Effector memory CD8-positive, alpha-beta T cell (primary cell): ENCODE measurements around the gene NOP14.

Experiments used
- ATAC-seq: fragments of 150-1000 bp; cut with Tn5 transposase; replicated peaks from 2 replicates; pipeline ENCODE4 v1.10.0; 2021; ENCODE audit warnings: mild to moderate bottlenecking, moderate library complexity
- DNase-seq, 3 experiments: peaks; one replicate each; pipeline ENCODE4 v3.0.0; 2021
- H3K27ac Mint-ChIP-seq, 2 donors: one replicate each; pipeline ENCODE4 v1.8.0; 2022; ENCODE audit warnings: mild to moderate bottlenecking in 2 of 2, mixed read lengths in 2 of 2, moderate library complexity in 2 of 2
- H3K27me3 Mint-ChIP-seq, 2 donors: one replicate each; pipeline ENCODE4 v1.8.0; 2022; ENCODE audit warnings: mixed read lengths in 2 of 2
- H3K36me3 Mint-ChIP-seq: one replicate; pipeline ENCODE4 v1.8.0; 2022; ENCODE audit warnings: mild to moderate bottlenecking, moderate library complexity, mixed read lengths; ENCODE audit not compliant: insufficient read depth
- H3K4me1 Mint-ChIP-seq, 2 donors: one replicate each; pipeline ENCODE4 v1.8.0; 2022; ENCODE audit warnings: low read depth in 2 of 2, mixed read lengths in 2 of 2
- H3K4me3 Mint-ChIP-seq, 2 donors: one replicate each; pipeline ENCODE4 v1.8.0; 2022; ENCODE audit warnings: mild to moderate bottlenecking in 2 of 2, mixed read lengths in 2 of 2, moderate library complexity in 2 of 2
- H3K9me3 Mint-ChIP-seq, 2 donors: one replicate each; pipeline ENCODE4 v1.8.0; 2022; ENCODE audit warnings: mixed read lengths in 2 of 2

Gene NOP14

DNA sequence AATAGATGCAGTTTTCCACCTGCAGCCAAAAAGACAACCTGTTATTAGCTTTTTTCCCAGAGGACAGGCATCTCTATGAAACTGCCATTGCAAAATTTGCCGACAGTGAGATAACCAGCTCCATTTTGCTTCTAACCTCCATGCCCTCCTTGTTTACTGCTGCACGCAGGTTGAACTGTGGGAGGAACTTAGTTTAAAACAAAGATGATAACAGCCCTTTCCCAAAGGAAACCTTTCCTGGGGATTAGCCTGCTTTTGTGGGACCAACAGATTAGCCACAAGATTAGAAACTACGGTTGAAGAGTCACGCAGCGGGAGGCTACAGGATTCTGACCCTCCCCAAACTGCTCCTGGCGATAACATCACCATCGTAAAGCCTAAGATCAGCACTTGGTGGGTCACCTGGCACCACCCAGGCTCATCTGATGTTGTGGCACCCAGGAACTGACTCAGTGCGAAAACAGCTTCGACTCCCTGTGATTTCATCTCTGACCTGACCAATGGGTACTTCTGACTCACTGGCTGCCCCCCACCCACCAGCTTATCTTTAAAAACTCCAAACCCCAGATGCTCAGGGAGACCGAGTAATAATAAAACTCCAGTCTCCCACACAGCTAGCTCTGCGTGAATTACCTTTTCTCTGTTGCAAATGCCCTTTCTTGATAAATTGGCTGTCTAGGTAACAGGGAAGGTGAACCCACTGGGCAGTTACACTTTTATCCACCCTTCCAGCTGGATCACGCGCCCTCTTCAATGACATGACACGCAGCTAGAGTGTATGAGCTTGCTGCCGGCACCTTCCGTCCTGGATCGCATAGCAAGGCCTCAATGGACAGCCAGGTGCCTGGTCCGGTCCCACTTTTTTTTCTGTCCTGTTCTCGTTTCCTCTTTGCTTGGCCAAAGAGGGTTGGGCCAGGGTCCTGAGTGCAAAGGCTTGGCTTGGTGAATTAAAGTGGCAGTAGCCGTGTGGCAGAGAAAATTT, 27.2 kb downstream of the NOP14 start:
- Mint-ChIP-seq H3K36me3 (peaks cover 80% of the 10 kb centered on the region), H3K4me3 (peak overlapping the region; percentile 83 to 85), H3K27ac (peak overlapping the region; percentile 92 to 96), H3K4me1 (peaks cover 47 to 49% of the 10 kb centered on the region in 2 donors), H3K27me3 (no peaks in the 10 kb centered on the region), H3K9me3 (no peaks in the 10 kb centered on the region)
- DNase-seq (peak; percentile 59 to 68 (median 65)), ATAC-seq (peak; percentile 57)

DNA sequence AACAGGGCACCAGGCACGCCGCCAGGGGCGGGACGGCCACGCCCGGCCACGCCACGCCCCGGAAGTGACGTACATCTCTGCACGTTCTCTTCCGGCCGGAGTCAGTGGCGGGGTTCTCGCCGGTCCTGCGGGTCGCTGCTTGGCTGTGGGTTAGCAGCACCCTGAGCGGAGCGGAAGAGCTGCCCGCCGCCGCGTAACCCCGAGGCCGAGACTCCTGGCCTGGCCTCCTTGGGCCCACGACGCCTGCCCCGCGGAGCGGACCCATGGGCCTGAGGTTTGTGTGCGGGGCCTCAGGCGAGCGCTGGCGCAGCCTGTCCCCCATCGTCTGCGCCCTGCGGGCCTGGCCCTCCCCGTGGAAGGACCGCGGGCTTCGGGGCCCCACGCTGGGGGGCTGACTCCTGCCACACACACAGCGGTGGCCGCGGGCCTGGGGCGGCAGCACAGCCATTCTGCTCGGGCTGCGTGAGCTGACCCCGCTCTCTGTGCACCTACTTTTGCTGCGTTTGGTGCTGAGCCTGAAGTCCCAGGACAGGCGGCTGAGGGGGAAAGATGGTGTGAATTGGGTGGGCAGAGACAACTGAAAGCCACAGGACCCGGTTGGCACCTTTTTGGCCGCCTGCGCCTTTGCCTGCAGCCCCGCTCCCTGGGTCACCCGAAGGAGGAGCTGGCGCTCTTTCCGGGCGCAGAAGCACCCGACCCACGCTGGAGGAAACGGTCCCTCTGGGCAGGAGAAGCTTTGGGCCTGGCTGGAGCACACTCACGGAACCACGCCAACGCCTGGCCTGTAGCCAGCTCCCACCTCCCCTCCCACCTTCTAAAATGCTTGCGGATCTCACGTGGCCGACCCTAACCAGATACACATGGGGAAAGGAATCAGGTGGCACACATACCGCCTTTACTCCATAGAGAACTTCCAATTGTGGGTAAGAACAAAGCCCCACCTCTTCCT, 28.1 kb downstream of the NOP14 start:
- DNase-seq (peak; percentile 96 to 97 (median 97)), ATAC-seq (peak; percentile 64)
- Mint-ChIP-seq H3K36me3 (peaks cover 79% of the 10 kb centered on the region), H3K27me3 (no peaks in the 10 kb centered on the region), H3K4me3 (peak overlapping the region; percentile 83 to 85), H3K4me1 (peaks cover 43 to 48% of the 10 kb centered on the region in 2 donors), H3K27ac (peak overlapping the region; percentile 92 to 96), H3K9me3 (no peaks in the 10 kb centered on the region)

DNA sequence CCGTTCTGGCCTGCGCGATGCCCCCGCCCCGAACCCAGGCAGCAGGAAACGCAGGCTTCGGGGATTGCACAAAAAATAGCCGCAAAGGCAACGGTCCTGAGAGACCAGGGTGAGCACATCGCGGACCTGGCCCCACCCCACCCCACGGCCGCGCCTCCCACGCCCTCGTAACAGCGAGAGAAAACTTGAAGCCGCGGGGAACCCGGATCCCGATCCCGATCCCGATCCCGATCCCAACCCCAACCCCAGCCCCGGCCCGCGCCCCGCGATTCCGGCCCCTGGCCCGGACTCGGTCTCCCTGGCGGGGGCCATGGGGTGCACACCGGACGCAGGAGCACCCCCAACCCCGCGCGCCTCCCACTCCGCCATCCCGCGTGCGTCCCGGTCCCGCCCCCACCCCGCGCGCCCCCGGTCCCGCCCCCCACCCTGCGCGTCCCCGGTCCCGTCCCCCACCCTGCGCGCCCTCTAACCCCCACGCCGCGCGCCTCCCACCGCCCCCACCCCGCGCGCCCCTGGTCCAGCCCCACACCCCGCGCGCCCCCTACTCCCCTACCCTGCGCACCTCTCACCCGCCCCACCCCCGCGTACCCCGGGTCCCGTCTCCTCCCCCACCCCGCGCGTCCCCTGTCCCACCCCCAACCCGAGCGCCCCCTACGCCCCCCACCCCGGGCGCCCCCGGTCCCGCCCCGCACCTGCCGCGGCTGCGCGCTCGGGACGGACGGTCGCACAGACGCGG, 29.0 kb downstream of the NOP14 start:
- ATAC-seq = peak; percentile 14
- H3K27me3 Mint-ChIP-seq = no peaks in the 10 kb centered on the region
- peak overlapping the region; percentile 95 to 96 for H3K27ac Mint-ChIP-seq
- peaks cover 77% of the 10 kb centered on the region for H3K36me3 Mint-ChIP-seq
- DNase-seq = peak; percentile 33 to 43 (median 41)
- H3K4me1 Mint-ChIP-seq = peaks cover 43 to 45% of the 10 kb centered on the region in 2 donors
- no peaks in the 10 kb centered on the region for H3K9me3 Mint-ChIP-seq
- peak overlapping the region; percentile 85 to 92 for H3K4me3 Mint-ChIP-seq

DNA sequence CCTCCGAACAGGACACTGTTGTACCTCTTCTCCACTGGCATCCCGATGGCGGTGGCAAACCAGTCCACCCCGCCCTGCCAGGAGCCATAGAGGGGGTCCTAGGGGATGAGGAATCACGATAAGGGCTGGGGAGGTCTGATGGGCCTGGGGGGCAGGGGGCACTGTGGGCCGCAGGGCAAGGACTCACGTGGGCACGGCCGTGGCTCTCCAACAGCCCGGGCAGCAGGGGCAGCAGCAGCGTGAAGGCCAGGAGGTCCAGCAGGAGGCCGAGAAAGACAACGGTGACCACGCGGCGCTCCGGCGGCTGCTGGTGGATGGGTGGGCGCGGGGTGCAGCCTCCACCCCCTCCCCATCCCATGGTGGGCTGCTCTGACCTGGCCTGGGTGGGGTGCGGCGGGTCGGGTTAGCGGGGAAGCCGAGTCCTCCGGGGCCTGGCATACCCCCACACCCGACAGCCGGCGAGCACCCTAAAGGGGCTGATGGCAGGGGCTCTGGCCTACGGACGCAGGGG, 29.6 kb downstream of the NOP14 start:
- peaks cover 43% of the 10 kb centered on the region in 2 donors for H3K4me1 Mint-ChIP-seq
- peaks cover 76% of the 10 kb centered on the region for H3K36me3 Mint-ChIP-seq
- no peak for ATAC-seq
- H3K9me3 Mint-ChIP-seq = no peaks in the 10 kb centered on the region
- no peaks in the 10 kb centered on the region for H3K27me3 Mint-ChIP-seq
- peak overlapping the region; percentile 85 to 92 for H3K4me3 Mint-ChIP-seq
- no peak for DNase-seq
- H3K27ac Mint-ChIP-seq = peak overlapping the region; percentile 91 to 95

DNA sequence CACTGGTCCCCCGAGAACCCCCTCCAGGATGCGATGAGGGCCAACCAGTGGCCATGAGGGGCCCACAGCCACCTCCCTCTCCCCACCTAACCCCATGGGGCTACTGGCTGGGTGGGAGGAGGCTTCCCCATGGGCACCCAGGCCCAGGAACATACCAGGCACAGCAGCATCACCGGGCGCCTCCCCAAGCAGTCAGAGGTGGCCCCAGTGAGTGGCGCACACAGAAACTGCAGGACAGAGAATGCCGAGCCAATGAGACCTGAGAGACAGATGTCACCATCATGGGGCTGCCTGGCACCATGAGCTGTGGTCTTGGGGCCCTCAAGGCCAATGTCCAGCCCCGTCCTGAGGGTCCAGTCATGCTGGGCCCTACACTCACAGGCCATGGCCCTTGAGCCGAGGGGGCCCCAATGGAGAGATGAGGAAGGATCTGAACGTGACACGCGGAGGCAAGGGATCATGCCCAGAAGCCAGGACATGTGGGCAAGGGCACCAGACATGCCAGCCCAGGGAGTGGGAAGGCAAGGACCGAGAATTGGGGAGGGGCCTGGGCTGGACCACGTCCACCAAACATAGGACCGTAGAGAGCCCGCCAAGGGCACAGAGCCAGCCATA, 30.1 kb downstream of the NOP14 start:
- H3K27me3 Mint-ChIP-seq = no peaks in the 10 kb centered on the region
- ATAC-seq (no peak), DNase-seq (peak in 1 of 3 experiments; percentile 34)
- H3K27ac Mint-ChIP-seq = peak overlapping the region; percentile 91 to 95
- H3K9me3 Mint-ChIP-seq = no peaks in the 10 kb centered on the region
- peaks cover 43% of the 10 kb centered on the region in 2 donors for H3K4me1 Mint-ChIP-seq
- H3K4me3 Mint-ChIP-seq = peak overlapping the region; percentile 85 to 92
- peaks cover 76% of the 10 kb centered on the region for H3K36me3 Mint-ChIP-seq

DNA sequence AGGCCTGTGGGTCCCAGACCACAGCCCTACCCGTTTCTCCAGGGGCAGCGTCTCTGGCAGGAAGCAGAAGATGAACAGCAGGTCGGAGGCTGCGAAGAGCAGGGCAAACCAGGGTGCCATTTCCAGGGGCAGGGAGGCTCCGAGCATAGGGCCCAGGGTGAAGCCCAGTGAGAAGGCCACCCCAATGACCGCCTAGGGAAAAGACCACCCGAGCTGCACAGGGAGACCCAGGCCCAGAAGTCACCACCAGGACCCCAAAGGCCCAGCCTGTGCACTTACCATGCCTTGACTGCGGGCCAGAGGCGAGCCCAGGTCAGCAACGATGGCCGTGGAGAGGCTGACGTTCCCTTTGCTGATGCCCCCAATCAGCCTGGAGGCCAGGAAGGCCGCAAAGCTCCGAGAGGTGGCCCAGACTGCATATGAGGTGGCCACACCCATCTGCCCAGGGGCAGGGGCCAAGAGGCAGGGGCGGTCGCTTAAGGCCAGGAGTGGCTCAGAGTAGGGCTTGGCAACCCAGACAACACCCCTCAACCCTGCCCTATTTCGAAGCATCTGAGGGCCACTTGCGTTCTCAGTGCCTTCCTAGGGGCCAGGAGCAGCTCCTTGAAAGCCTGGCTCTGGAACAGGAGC, 30.8 kb downstream of the NOP14 start:
- H3K4me3 Mint-ChIP-seq = peak overlapping the region; percentile 85 to 92
- peaks cover 76% of the 10 kb centered on the region for H3K36me3 Mint-ChIP-seq
- no peaks in the 10 kb centered on the region for H3K9me3 Mint-ChIP-seq
- H3K27ac Mint-ChIP-seq = peak overlapping the region; percentile 91 to 95
- peaks cover 38 to 41% of the 10 kb centered on the region in 2 donors for H3K4me1 Mint-ChIP-seq
- no peak for ATAC-seq
- no peaks in the 10 kb centered on the region for H3K27me3 Mint-ChIP-seq
- no peak for DNase-seq

DNA sequence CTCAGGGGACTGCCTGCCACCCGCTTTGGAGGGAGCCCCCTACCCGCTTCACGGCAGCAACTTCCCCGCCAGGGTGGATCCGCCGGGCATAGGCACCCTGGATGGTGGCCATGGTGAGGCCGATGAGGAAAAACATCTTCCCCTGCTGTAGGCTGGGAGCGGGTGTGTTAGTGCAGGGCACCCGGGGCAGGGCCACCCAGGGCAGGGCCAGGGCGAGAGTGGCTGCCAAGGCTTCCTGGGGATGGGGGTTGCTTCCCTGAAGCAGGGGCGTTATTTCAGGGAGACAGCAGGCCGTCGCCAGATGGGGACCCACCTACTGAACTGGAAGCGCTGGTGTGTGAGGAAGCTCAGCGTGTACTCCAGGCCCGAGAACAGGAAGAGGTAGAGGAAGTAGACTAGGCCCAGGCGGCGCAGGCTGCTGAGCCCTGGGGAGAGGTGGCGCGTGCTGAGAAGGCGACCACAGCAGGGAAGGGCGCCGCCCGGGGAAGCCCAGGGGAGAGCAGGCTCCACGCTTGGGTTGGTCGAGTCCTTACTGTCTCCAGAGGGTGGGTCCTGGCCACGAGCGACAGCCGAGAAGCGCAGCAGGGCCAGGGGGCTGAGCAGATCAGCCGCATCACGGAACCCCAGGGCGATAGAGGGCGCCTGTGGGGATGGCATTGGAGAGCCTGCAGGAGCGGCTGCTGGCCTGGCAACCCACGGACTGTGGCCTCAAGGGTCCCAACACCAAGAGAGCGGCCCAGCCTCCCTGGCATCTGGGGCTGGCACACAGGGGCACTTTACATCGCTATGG, 31.5 kb downstream of the NOP14 start:
- H3K36me3 Mint-ChIP-seq = peaks cover 72% of the 10 kb centered on the region
- peak; percentile 35 for ATAC-seq
- H3K4me1 Mint-ChIP-seq = peaks cover 32 to 34% of the 10 kb centered on the region in 2 donors
- no peaks in the 10 kb centered on the region for H3K9me3 Mint-ChIP-seq
- H3K4me3 Mint-ChIP-seq = peak overlapping the region; percentile 85 to 92
- peak overlapping the region; percentile 91 to 95 for H3K27ac Mint-ChIP-seq
- H3K27me3 Mint-ChIP-seq = no peaks in the 10 kb centered on the region
- peak; percentile 50 to 58 (median 57) for DNase-seq

DNA sequence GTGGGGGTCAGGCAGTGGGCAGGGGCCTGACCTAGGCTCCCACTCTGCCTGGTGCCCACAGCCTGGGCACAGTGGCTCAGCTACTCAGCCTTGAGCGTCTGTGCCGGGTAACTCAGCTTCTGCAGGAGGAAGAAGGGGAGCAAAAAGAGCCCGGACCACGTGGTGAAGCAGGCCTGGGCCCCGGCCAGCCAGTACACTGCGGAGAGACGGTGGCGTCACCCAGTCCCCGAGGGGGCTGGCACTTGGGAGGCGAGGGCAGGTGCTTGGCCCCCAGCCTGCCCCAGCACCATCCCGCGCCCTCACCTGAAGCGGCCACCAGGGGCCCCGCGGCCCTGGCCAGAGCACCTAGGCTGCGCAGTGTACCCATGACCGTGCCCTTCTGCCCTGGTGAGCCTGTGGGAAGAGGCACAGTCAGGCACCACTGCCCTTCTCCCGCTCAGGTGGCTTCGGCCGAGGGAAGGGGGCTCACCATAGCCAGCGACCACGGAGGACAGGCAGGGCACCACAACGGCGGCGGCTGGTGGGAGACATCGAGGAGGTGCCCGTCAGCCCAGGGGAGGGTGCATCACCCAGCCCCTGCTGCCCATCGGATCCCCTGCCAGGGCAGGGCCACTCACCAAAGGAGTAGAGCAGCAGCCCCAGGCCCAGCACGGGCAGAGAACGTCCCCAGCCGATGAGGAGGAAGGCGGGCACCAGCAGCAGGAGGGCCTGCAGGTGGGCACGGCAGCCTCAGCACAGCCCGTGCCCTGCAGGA, 32.3 kb downstream of the NOP14 start:
- no peak for DNase-seq
- Mint-ChIP-seq H3K27ac (peak overlapping the region; percentile 91 to 95), H3K36me3 (peaks cover 71% of the 10 kb centered on the region), H3K27me3 (no peaks in the 10 kb centered on the region), H3K9me3 (no peaks in the 10 kb centered on the region), H3K4me3 (peak overlapping the region; percentile 19 to 92), H3K4me1 (peaks cover 26 to 28% of the 10 kb centered on the region in 2 donors)
- ATAC-seq = no peak

DNA sequence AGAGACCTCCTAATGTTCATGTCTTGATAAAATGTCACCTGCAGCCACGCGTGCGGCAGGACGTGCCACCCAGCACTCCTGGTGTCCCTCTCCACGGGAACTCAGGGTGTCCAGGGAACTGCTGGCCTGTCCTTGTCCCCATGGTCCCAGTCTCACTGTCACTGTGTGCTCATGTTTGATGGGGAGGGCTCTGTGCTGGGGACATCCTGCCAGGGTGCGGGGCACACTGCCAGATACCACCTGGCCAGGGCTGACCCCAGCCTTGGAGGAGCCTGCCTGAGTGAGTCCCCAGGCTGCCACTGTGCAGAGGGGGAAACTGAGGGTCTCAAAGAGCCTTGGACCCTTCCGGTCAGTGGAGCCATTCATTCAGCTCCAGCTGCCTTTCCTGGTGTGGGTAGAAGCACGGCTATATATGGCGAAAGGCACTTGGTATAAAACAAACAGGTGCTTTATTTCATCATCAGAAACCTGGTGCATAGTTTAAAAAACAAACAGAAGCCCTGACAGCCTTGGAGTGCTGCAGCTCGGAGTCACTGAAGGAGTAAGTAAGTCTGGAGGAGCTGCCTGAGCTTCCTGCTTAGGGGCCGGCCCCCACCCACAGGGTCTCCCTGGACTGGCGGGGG, 33.0 kb downstream of the NOP14 start:
- Mint-ChIP-seq H3K27me3 (no peaks in the 10 kb centered on the region), H3K9me3 (no peaks in the 10 kb centered on the region), H3K4me3 (peak overlapping the region; percentile 19 to 48), H3K4me1 (peaks cover 20 to 21% of the 10 kb centered on the region in 2 donors), H3K36me3 (peaks cover 71% of the 10 kb centered on the region), H3K27ac (peak overlapping the region; percentile 38 to 46)
- DNase-seq = no peak
- ATAC-seq = no peak

DNA sequence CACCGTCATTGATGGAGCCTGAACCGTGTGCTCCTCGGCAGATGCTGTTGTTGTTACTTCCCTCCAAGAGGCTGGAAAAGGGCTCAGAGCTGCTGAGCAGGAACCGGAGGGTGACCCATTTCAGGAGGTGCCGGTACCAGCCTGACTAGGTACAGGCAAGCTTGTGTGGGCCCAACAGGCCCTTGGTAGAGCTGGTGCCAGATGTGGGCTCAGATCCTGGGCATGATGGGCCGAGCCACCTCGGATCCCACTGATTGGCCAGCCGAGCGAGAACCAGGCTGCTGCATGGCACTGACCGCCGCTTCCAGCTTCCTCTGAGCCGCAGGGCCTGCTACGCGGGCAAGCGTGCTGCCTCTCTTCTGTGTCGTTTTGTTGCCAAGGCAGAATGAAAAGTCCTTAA, 33.7 kb downstream of the NOP14 start:
- Mint-ChIP-seq H3K27ac (no peak overlapping the region), H3K4me3 (no peak overlapping the region), H3K4me1 (peaks cover 20 to 21% of the 10 kb centered on the region in 2 donors), H3K9me3 (no peaks in the 10 kb centered on the region), H3K27me3 (no peaks in the 10 kb centered on the region), H3K36me3 (peaks cover 67% of the 10 kb centered on the region)
- ATAC-seq = no peak
- no peak for DNase-seq
